T-helper 2 cell treated with Interferon-gamma antibody and Interleukin-4, amounts not matched to agents 5 μg/mL and 100 μg/mL, for 36 hours (primary cell): ENCODE results near the gene IDH3B.

ENCODE experiments used
- DNase-seq: peaks from one replicate; pipeline ENCODE4 v3.0.0; 2021; ENCODE audit warnings: low spot score
- H3K27ac Mint-ChIP-seq: one replicate; pipeline ENCODE4 v1.8.0; 2021; ENCODE audit warnings: mild to moderate bottlenecking, mixed read lengths
- H3K27me3 Mint-ChIP-seq: one replicate; pipeline ENCODE4 v1.8.0; 2021; ENCODE audit warnings: low read depth, mixed read lengths
- H3K36me3 Mint-ChIP-seq: one replicate; pipeline ENCODE4 v1.8.0; 2021; ENCODE audit warnings: low read depth, mixed read lengths
- H3K4me1 Mint-ChIP-seq: one replicate; pipeline ENCODE4 v1.8.0; 2021; ENCODE audit warnings: low read depth, mixed read lengths
- H3K4me3 Mint-ChIP-seq: one replicate; pipeline ENCODE4 v1.8.0; 2022; ENCODE audit warnings: mild to moderate bottlenecking, moderate library complexity, mixed read lengths
- H3K9me3 Mint-ChIP-seq: one replicate; pipeline ENCODE4 v1.8.0; 2021; ENCODE audit warnings: mixed read lengths

The IDH3B gene

GRCh38 chr20:2657241-2657640 is 6.8 kb downstream of the IDH3B start:
- no peak overlapping the region for H3K4me3 Mint-ChIP-seq
- no peak overlapping the region for H3K27ac Mint-ChIP-seq
- H3K36me3 Mint-ChIP-seq, result peaks cover 88% of the 10 kb centered on the region
- peaks cover 27% of the 10 kb centered on the region for H3K4me1 Mint-ChIP-seq
- no peaks in the 10 kb centered on the region for H3K27me3 Mint-ChIP-seq
- no peak for DNase-seq
- H3K9me3 Mint-ChIP-seq, result no peaks in the 10 kb centered on the region

DNA sequence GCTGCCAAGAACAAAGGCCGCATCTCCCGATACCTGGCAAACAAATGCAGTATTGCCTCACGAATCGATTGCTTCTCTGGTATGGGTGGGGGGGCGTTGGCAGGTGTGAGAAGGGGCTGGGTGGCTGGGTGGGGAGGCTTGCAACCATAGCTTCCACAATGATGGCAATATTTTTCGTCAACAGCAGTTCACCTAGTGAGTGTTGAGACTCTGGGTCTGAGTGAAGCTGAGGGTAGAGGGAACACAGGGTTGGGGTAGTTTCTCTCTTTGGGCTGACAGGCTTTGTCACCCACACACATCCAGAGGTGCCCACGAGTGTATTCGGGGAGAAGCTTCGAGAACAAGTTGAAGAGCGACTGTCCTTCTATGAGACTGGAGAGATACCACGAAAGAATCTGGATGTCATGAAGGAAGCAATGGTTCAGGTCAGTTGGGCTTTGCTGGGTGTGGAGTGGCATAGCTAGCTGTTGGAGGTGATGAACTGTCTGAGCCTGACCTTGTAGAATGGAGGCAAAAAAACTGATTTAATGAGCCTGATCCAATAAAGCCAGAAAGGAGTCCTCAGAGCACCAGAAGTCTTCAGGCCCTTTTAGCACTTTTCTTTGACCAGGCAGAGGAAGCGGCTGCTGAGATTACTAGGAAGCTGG is 7.4 kb downstream of the IDH3B start:
- no peak for DNase-seq
- Mint-ChIP-seq H3K27me3 (no peaks in the 10 kb centered on the region), H3K36me3 (peaks cover 82% of the 10 kb centered on the region), H3K4me3 (no peak overlapping the region), H3K4me1 (peaks cover 23% of the 10 kb centered on the region), H3K9me3 (no peaks in the 10 kb centered on the region), H3K27ac (no peak overlapping the region)

DNA sequence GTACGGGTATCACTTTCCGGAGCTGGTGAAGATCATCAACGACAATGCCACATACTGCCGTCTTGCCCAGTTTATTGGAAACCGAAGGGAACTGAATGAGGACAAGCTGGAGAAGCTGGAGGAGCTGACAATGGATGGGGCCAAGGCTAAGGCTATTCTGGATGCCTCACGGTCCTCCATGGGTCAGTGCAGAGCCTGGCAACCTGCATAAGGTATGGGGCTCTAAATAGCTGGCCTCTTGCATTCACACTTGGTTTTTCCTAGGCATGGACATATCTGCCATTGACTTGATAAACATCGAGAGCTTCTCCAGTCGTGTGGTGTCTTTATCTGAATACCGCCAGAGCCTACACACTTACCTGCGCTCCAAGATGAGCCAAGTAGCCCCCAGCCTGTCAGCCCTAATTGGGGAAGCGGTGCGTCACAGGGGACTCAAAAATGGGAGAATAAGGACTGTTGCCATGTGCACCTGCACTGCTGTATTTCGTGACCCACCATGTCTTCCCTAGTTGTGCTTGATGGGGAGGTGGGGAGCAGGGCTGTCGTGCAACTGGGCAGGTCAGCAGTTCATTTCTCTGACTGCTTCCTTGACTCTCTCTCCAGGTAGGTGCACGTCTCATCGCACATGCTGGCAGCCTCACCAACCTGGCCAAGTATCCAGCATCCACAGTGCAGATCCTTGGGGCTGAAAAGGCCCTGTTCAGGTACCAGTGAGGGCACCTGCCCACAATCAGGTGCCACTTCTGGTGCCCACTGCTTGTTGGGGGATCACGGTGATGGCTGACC is 8.5 kb downstream of the IDH3B start:
- H3K36me3 Mint-ChIP-seq, result peaks cover 75% of the 10 kb centered on the region
- H3K4me3 Mint-ChIP-seq, result peak overlapping the region; percentile 42
- H3K9me3 Mint-ChIP-seq, result no peaks in the 10 kb centered on the region
- peaks cover 21% of the 10 kb centered on the region for H3K4me1 Mint-ChIP-seq
- H3K27ac Mint-ChIP-seq, result no peak overlapping the region
- no peaks in the 10 kb centered on the region for H3K27me3 Mint-ChIP-seq
- DNase-seq, result no peak

GRCh38 chr20:2654831-2655230 is 9.2 kb downstream of the IDH3B start:
- Mint-ChIP-seq H3K9me3 (no peaks in the 10 kb centered on the region), H3K36me3 (peaks cover 68% of the 10 kb centered on the region), H3K4me3 (peak overlapping the region; percentile 93), H3K27me3 (no peaks in the 10 kb centered on the region), H3K4me1 (peaks cover 26% of the 10 kb centered on the region), H3K27ac (peak overlapping the region; percentile 75)
- no peak for DNase-seq

- Mint-ChIP-seq H3K9me3 (no peaks in the 10 kb centered on the region), H3K27ac (peak overlapping the region; percentile 75), H3K4me1 (peaks cover 26% of the 10 kb centered on the region), H3K4me3 (peak overlapping the region; percentile 93), H3K36me3 (peaks cover 64% of the 10 kb centered on the region), H3K27me3 (no peaks in the 10 kb centered on the region)
- DNase-seq, result no peak
Observed at GRCh38 chr20:2654384-2654822, 9.6 kb downstream of the IDH3B start.

GRCh38 chr20:2653556-2654383 is 10.2 kb downstream of the IDH3B start:
- Mint-ChIP-seq H3K4me1 (peaks cover 26% of the 10 kb centered on the region), H3K4me3 (peak overlapping the region; percentile 93), H3K36me3 (peaks cover 58% of the 10 kb centered on the region), H3K27ac (peak overlapping the region; percentile 75), H3K9me3 (no peaks in the 10 kb centered on the region), H3K27me3 (no peaks in the 10 kb centered on the region)
- no peak for DNase-seq

DNA sequence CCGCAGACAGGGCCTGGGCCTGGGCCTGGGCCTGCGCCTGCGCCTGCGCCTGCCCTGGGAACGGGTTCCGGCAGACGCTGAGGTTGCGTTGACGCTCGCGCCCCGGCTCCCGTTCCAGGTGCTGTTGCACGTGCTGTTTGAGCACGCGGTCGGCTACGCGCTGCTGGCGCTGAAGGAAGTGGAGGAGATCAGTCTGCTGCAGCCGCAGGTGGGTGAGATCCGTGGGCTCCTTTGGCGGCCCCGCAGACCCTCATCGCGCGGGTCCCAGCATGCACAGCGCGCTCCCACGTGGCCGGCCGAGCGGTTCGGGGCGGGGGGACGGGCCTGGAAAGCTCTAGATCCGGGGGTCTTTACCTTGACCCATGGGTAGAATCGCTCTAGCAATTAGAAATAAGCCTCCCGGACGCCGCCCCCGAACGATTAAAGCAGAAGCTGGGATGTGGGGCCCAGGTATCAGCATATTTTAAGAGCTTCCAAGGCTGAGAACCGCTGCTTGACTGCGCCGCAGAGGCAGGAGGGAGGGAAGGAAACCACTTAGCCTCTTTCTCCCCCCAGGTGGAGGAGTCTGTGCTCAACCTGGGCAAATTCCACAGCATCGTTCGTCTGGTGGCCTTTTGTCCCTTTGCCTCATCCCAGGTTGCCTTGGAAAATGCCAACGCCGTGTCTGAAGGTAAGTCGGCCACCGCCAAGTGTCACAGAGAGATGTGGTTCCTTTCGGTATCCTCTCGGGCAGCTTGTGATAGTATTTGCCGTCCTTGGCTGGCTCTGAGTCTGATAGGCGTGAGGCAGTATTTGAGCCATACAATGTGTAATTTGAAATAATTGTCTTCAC is 11.1 kb downstream of the IDH3B start:
- H3K27me3 Mint-ChIP-seq, result no peaks in the 10 kb centered on the region
- H3K4me1 Mint-ChIP-seq, result peaks cover 26% of the 10 kb centered on the region
- peak overlapping the region; percentile 93 for H3K4me3 Mint-ChIP-seq
- peaks cover 50% of the 10 kb centered on the region for H3K36me3 Mint-ChIP-seq
- H3K9me3 Mint-ChIP-seq, result no peaks in the 10 kb centered on the region
- peak overlapping the region; percentile 82 for H3K27ac Mint-ChIP-seq
- no peak for DNase-seq

GRCh38 chr20:2651772-2652723 is 12.0 kb downstream of the IDH3B start, which contains the start of gene NOP56:
Gene NOP56, plus strand, starts transcription at chr20:2652632. Its CDS starts 29 bp downstream, at chr20:2652661.
- Mint-ChIP-seq H3K27ac (peak within 1 kb of the TSS; percentile 94), H3K4me1 (peaks cover 26% of the 10 kb centered on the region), H3K4me3 (peak within 1 kb of the TSS; percentile 93), H3K27me3 (no peaks in the 10 kb centered on the region), H3K9me3 (no peaks in the 10 kb centered on the region), H3K36me3 (peaks cover 41% of the 10 kb centered on the region)
- DNase-seq, result peak; percentile 92

GRCh38 chr20:2643708-2644107 is 20.3 kb downstream of the IDH3B start:
- H3K27me3 Mint-ChIP-seq, result no peaks in the 10 kb centered on the region
- no peak overlapping the region for H3K27ac Mint-ChIP-seq
- H3K4me3 Mint-ChIP-seq, result no peak overlapping the region
- no peaks in the 10 kb centered on the region for H3K4me1 Mint-ChIP-seq
- H3K9me3 Mint-ChIP-seq, result no peaks in the 10 kb centered on the region
- no peak for DNase-seq
- peaks cover 3% of the 10 kb centered on the region for H3K36me3 Mint-ChIP-seq

DNA sequence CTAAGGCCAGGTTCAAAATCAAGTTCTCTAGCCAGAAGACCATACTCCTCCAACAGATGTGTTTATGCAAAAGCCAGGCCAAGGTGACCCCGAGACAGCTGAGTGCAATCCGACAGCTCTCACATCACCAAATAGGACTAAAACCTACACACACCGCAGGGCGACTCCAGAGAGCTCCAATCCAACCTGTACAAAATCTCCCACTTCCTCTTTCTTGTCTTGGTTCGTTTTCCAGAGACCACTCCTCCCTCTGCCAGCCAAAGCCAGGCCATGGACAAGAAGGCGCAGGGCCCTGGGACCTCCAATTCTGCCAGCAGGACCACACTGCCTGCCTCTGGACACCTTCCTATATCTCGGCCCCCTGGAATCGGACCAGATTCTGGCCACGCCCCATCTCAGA is 23.1 kb downstream of the IDH3B start:
- peaks cover 4% of the 10 kb centered on the region for H3K27me3 Mint-ChIP-seq
- peaks cover 3% of the 10 kb centered on the region for H3K36me3 Mint-ChIP-seq
- H3K4me1 Mint-ChIP-seq, result no peaks in the 10 kb centered on the region
- DNase-seq, result no peak
- no peaks in the 10 kb centered on the region for H3K9me3 Mint-ChIP-seq
- H3K27ac Mint-ChIP-seq, result no peak overlapping the region
- H3K4me3 Mint-ChIP-seq, result no peak overlapping the region

- no peaks in the 10 kb centered on the region for H3K9me3 Mint-ChIP-seq
- H3K27me3 Mint-ChIP-seq, result peaks cover 4% of the 10 kb centered on the region
- H3K4me3 Mint-ChIP-seq, result no peak overlapping the region
- peaks cover 3% of the 10 kb centered on the region for H3K36me3 Mint-ChIP-seq
- DNase-seq, result no peak
- H3K4me1 Mint-ChIP-seq, result no peaks in the 10 kb centered on the region
- no peak overlapping the region for H3K27ac Mint-ChIP-seq
Observed at GRCh38 chr20:2640260-2640659, 23.8 kb downstream of the IDH3B start.

DNA sequence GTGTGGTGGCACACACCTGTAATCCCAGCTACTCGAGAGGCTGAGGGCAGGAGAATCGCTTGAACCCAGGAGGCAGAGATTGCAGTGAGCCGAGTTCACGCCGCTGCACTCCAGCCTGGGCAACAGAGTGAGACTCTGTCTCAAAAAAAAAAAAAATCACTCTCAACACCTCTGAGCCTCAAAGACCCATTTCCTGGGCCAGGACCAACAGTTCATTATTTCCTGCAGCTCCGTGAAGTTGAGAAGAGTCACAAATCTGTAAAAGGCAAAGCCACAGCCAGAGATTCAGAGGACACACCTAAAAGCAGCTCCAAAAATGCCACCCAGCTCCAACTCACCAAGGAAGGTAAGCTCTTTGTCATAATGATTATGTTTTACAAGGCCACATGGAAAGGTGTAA is 26.8 kb downstream of the IDH3B start:
- Mint-ChIP-seq H3K36me3 (peaks cover 3% of the 10 kb centered on the region), H3K4me3 (no peak overlapping the region), H3K4me1 (no peaks in the 10 kb centered on the region), H3K27ac (no peak overlapping the region), H3K27me3 (peaks cover 18% of the 10 kb centered on the region), H3K9me3 (no peaks in the 10 kb centered on the region)
- DNase-seq, result no peak
